Hepatocyte (in vitro differentiated cells): Measurements from ENCODE around the gene POLD4.

Source experiments
- CTCF ChIP-seq: fragments of 200-600 bp; sonication (generic); IDR thresholded peaks from 2 replicates; pipeline ENCODE4 v1.5.1; 2016; ENCODE audit warnings: antibody characterized with exemption, mild to moderate bottlenecking; ENCODE audit not compliant: poor library complexity
- EZH2 ChIP-seq: fragments of 200-600 bp; sonication (generic); IDR thresholded peaks from 2 replicates; pipeline ENCODE4 v1.6.1; 2016; ENCODE audit warnings: antibody characterized with exemption, mild to moderate bottlenecking, borderline replicate concordance
- EZH2phosphoT487 ChIP-seq: fragments of 200-600 bp; sonication (generic); IDR thresholded peaks from one replicate; pipeline ENCODE4 v1.6.1; 2018; ENCODE audit warnings: antibody characterized with exemption, mild to moderate bottlenecking, low read depth, moderate library complexity; ENCODE audit not compliant: unreplicated experiment, severe bottlenecking

DNA sequence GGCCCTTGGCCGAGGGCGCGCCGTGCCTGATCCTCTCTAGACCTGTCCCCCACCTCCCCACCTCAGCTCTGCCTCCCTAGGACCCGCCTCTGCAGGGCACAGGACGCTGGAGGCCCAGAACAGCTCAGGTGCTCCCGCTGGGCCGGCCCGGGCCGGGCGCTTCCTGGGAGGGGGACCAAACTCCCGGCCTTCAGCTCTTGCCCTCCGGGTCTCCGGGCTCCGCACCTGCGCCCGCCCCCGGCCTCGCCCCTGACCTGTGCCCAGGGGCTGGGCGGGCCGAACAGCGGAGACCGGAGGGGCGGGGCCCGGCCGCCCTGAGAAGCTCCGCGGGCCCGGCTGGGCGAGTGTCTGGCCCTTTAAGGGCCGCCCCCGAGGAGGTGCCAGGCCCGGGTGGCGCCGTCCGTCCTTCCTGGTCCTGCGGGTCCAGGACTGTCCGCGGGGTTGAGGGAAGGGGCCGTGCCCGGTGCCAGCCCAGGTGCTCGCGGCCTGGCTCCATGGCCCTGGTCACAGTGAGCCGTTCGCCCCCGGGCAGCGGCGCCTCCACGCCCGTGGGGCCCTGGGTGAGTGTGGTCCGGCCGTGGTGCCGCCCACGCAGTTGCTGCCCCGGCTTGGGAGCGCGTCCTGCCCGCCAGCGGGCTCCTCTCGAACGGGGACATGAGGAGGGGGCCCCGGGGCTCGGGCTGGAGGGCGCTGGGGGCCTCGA lies 50.1 kb downstream of the POLD4 start, which contains the start of gene SSH3:
- no peak for TF ChIP-seq CTCF
- TF ChIP-seq EZH2 = no peak
- TF ChIP-seq EZH2phosphoT487 = no peak
